HG02885 (cell line): ENCODE results near the gene TXNDC17.
"Not testable (repeated sequence)": the region's sequence is repeated elsewhere in the genome, so short reads cannot be mapped to it uniquely, and the experiment has no call there.

ENCODE experiments used
- ATAC-seq: cut with Tn5 transposase; IDR thresholded peaks from one replicate; pipeline ENCODE4 v1.9.1; 2021; ENCODE audit warnings: mild to moderate bottlenecking; ENCODE audit not compliant: unreplicated experiment, poor library complexity

Gene TXNDC17

DNA sequence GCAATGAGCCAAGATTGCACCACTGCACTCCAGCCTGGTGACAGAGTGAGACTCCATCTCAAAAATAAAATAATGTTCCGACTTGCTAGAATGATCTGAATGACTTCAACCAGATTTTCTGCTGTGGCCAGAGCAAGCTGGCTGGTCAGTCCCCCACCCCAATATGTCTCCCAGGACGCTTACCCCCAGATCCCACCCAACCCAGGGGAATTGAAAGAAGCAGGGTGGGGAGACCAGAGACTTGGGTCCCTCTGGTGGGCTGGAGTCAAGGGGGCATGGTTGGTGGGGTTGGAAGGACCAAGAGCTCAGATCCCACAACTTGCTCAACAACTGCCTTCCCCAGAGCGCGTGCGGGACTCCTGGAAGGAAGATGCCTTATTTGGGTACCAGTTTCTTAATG, 17.6 kb downstream of the TXNDC17 start:
- not testable (repeated sequence) for ATAC-seq

DNA sequence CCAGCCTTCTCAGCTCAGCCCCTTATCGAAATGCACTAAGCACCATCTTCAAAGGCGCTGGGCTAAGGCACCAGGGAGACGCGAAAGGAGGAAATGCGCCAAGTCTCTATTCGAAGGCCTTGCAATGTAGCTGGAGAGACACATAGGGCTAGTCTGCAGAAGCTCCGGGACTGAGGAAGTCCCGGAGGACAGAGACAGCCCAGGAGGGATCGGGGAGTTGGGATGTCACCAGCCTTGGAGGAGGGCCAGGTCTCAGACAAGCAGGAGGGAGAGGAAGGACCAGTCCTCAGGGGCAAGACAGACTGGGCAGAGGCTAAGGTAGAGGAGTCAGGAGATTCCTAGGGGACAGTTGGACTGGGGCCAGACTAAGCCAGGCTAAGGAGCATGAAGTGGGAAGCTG, 19.2 kb downstream of the TXNDC17 start:
- ATAC-seq: no peak

DNA sequence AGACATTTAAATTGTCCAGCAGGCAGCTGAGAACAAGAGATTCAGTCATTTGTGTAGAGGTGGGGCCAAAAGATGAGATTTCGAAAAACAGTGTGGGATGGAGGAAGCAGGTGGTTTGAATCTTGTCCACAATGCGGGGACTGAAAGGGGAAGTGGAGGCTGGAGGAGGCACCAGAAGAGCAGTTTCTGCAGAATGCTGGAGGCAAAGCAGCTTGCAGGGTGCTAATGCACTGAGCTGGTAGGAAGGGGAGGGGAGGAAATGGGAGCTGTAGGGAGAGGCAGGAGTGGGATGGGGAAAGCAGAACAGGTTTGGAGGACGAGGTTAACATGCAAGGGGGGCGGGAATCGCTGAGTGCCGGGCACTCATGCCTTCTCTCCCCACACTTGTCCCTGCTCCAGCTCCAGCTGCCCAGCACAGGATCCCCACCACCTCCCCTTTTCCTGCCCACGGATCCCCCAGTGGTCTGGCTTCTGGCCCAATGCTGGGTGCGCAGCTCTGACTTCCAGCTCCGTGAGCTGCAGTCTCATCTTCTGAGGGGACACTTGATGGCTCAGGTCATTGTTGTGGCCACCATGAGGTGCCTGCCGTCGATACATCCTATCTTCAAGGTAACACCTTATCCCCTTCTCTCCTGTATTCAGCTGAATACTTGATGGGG, 20.1 kb downstream of the TXNDC17 start:
- peak; percentile 80 for ATAC-seq

DNA sequence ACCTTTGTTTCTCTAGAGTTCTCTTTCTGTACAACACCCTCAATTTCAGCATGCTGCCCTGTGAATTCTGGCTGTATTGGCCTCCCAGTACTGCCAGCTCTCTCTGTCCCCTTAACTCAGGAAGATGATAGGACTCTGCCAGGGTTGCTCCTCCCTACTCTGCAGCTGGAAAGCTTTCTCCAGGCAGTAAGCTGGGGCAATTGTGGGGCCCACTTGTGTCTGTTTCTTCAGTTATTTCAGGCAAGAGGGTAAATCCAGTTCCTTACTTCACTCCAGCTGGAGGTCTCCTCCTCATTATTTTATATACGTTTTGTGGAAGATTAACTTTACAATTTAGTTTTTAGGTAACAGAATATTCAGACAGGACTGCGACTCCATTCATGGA, 20.6 kb downstream of the TXNDC17 start:
- ATAC-seq: no peak

DNA sequence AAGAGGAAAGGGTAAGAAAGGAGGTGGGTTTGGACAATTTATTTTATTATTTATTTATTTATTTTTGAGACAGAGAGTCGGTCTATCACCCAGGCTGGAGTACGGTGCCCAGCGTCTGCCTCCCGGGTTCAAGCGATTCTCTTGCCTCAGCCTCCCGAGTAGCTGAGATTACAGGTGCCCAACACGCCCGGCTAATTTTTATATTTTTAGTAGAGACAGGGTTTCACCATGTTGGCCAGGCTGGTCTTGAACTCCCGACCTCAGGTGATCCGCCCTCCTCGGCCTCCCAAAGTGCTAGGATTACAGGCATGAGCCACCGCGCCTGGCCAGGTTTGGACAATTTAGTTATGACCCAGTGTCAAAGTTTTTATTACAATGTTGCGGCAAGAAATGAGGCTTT, 22.3 kb downstream of the TXNDC17 start:
- not testable (repeated sequence) for ATAC-seq

DNA sequence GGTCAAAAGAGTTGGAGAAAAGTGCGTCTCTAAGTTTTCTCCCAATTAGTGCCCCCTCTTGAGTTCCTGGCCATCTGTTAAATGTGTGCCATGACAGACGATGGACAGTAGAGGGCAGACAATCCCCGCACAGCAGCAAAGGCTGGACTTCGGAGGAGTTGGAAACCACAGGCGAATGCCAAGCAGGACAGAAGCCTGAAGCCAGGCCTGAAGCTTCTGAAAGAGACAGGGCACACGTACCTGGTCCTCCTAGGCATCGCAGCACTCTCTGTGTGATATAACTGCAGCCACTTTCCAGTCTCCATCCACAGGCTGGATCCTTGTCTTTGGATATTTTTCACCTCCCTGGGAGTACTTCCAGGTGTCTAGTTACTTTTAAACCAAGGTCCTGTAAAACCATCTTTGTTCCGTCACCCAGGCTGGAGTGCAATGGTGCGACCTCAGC, 25.2 kb downstream of the TXNDC17 start:
- no peak for ATAC-seq

DNA sequence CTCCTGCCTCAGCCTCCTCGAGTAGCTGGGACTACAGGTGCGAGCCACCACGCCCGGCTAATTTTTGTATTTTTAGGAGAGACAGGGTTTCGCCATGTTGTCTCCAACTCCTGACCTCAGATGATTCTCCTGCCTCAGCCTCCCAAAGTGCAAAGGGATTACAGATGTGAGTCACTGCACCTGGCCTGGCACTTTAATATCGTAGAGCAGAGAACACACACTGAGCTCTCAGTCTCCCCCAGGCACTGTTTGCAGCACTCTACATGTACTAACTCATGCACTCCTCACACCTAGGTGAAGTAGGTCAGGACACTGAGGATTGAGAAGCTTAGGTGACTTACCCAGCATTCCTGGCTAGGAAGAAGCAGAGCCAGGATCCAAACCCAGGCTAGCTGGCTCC, 25.7 kb downstream of the TXNDC17 start:
- ATAC-seq: no peak

DNA sequence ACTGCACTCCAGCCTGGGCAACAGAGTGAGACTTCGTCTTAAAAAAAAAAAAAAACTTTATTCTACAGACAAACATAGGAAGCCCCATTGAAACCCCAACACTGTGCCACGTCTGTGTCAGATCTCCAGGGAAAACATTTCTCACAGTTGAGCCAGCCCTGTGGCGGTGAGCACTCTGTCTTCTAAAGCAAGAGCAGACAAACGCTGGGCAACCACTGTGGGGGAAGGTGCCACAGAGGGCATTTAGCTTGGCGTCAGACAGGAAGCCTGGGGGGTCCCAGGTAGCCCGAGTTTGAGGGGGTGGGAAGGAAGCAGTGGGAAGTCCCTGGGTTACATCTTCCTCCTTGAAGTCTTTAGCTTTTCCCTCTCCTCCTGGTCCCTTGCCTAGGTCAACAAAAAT, 26.7 kb downstream of the TXNDC17 start:
- ATAC-seq: no peak

DNA sequence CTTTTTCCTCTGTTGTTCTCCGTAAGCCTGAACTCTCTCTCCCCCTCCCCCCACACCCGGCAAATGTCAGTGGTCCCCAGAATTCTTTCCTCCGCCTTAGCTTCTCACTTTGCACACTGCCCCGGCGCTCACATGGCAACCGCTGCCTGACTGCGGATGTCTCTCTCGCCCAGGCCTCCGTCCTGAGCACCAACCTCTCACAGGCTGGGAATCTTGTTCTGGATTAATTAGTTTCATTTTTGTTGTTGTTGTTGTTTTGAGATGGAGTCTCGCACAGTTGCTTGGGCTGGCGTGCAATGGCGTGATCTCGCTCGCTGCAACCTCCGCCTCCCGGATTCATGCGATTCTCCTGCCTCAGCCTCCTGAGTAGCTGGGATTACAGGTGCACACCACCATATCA, 27.4 kb downstream of the TXNDC17 start:
- ATAC-seq: no peak

DNA sequence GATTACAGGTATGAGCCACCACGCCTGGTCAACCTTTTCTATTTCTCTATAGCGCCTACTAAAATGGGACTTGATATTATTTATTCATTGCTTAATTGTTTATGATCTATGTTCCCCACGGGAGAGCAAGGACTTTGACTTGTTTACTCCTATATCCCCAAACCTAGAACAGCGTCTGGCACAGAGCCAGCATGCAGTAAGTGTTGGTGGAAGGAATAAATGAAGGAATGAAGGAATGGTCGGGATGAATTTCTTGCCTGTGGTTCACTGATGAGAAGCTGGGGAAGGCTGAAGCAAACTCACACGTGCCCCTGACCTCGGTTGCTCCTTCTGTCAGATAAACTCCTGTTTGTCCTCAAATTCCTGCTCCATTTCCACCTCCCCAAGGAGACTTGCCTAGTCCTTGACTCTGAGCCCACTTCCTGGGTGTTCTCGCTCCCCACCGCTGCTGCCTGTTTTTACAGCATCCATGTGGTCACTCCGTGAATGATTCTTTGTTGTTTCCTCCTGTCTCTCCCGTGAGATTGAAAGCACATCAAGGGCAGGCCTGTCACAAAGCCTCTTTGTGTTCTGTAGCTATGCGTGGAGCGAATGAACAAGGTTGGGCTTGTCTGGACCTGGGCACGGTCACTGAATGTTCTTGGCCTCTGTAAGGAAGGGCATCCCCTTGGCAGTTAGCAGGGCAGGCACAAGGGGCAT, 28.0 kb downstream of the TXNDC17 start:
- ATAC-seq: no peak

DNA sequence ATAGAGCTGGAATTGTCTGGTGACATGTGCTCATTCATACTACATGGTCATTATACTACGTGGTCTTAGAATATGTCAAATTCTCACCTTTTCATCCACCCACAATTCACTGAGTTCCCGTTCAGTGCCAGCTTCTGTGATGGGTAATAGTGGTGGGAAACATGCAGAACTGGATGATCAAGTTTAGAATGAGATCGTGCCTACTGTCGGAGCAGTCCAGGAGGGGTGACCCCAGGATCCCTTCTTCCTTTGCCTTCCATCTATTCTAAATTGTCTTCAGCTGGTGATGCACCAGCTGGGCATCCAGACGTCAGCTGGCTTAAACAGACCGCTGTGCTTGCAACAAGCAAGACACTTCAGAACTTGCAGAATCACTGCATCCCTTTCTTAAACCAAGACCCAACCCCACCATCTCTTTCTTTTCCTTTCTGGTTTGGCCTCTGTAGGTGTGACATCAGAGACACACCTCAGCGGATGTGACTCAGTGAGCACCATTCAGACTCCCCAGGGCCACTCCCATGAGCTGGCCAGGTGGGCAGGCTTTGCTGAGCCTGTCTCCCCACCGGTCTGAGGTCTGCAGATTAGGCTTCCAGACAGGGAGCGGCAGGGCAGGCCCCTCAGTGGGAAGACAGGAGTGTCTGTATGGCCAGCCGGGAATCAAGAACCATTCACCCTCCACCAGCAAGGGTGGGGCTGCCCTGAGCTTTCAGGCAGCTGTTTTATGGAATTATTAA, 28.8 kb downstream of the TXNDC17 start:
- no peak for ATAC-seq

DNA sequence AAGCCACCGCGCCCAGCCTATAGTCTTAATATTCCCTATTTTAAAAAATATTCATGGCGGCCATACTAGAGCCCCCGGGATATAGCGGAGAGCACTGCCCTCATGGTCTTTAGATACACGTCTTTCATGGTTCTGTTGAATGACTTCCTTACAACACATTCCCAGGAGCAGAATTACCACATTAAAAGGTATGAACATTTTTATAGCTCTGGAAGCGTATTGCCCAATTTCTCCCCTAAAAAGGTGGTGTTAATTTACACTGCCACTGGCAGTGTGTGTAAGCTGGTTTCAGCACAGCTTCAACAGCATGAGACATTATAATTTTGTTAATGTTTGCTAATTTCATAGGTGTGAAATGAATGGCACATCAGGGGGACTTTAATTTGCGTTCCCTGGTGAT, 29.7 kb downstream of the TXNDC17 start:
- no peak for ATAC-seq

DNA sequence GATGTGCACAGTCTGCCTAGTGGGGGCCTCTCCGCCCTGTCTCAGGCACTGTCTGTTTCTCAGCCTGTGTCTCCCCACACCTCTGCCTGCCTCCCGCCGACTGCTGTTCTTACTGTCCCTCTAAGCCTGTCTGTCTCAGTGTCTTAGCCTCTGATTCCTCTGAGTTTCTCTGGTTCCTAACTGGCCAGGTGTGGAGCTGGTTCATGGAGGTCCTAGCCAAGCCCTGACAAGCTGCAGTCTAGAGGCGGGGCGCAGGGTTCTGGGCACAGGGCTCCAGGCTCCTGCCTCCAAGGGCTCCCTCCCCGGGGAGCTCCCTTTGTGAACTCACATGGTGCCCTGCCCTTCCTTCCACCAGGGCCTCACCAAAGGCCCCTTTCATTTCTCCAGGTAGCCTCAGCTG, 30.1 kb downstream of the TXNDC17 start:
- no peak for ATAC-seq

DNA sequence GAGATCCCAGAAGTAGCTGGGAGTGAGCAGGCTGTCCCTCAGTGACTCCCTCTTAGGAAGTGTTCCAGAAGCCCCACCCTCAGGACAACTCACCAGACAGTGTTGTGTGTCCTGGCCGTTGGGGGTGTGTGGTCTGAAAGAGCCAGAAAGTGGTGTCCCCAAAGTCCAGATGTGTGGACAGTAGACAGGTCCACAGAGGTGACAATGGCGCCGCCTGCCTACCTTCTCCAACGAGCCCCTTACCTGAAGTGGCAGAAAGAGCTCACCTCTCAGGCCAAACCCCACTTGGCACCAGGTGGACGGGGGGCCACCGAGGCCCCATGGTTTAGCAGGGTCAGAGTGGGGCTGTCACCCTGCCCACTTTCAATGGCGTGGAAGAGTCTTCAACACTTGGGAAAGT, 30.6 kb downstream of the TXNDC17 start:
- ATAC-seq: no peak

DNA sequence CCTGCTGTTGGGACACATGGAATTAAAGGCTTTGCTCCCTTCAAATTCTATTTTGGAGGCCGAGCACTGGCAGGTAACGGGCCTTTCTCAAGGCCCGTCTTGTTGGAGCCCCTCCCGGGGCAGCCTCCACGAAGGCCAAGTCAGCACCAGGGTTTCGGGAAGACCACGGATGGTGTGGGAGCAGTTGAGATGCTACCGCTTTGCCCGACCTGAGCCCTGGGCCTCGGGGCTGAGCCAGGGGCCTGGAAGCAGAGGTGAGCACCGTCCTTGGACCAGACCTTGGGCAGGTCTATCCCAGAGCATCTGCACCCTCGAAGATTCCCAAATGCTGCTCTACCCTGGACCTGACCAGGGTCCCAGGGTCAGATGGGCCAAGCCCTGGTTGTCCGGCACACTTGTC, 33.7 kb downstream of the TXNDC17 start:
- ATAC-seq: no peak

DNA sequence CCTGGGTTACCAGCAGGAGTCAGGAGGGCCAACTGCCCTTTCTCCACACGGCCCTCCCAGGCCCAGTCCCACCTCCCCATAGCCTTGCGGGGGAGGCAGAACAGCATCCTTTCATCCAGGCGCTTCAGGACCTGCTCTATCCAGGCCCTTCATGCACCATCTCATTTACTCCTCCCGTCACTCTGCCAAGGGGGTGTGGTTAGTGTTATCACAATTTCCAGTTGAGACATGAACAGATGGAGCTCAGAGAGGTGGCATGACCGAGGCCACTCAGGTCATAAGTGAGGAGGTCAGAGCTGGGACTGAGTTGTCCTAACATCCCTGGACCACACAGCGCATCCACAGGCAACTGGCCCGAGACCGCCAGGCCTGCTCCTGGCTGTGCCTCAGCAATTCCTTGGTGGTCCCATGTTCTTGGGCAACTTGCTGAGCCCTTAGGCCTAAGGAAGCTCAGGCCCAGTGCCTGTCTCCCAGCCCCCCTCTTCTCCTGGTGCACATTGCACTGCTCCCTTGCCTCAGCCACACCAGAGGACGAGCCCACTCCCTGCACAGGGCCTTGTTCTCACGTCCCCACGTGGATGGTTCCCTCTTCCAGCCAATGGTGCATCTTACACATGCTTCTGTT, 34.5 kb downstream of the TXNDC17 start:
- ATAC-seq: no peak

DNA sequence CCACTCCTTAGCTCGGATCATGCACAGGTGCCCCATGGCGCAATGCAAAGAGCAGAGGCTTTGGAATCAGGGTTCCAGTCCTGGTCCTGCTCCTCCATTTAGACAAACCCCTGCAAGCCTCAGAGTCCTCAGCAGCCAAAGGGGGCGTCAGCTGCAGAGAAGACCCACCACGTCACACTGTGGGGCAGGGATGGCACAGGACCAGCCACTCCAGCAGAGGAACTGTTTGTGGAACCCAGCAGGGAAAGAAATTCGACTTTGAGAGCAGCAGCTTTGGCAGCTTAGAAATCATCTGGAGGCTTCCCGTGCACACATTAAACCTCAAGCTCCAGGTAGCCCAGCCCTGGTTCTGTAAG, 35.9 kb downstream of the TXNDC17 start:
- no peak for ATAC-seq

DNA sequence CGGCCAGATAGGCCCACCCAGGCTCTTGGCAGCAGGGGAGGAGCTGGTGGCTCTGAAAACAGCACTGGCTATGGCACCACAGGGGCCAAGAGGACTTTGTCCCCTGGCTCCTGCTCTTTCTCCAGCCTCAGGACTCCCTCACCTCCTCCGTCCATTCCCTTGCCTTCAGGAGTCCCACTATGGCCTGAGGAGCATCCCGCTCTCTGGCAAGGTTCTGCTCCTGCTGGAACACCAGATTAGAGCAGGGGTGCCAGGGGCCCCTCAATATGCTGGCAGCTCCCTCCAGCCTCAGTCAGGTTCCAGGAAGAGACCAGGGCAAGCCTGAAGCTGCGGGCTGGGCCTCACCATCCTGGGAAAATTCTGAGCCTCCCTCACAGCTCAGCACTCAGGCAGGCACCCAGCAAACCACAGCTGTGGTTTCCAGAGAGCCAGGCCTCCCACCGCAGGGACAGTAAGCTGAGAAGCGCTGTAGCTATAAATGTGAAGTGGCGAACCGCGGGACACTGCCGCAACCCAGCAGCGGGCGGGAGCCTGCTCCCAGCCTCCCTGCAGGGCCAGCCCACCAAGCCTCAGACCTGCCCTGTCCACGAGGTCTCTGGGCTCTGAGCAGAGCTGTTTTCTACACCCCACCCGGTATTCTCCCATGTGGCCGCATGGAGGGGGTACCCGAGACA, 36.4 kb downstream of the TXNDC17 start:
- no peak for ATAC-seq

DNA sequence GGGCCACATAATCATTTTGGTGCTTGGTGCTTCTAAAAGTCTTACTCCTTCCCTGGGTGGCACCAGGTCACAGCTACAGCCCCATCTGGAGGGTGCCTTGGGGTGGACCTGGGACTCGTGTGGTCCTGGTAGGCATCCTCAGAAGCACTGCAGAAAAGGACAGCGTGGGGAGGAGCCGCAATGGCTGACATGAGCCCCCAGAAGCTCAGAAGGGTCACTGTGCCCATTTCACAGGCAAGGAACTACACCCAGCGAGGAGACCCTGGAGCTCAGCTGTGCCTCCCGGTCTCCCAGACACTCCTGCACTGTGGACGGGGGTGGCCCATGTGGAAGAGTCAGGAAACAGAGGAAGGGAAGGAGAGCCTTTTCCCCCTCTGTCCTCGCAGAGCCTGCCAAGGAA, 37.1 kb downstream of the TXNDC17 start:
- ATAC-seq: no peak

DNA sequence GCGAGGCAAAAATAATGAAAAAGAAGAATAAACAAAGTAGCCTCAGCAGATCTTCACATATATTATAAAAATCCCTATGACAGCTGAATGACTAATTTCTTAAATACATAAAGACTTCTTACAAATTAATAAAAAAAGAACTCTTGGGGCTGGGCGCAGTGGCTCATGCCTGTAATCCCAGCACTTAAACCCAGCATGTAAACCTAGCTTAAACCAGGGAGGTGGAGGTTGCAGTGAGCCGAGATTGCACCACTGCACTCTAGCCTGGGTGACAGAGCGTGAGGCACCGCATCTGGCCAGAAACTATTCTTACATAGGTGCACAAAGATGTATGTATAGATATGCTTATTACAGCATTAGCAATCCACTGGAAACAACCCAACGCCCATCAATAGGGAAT, 38.4 kb downstream of the TXNDC17 start:
- ATAC-seq: no peak

DNA sequence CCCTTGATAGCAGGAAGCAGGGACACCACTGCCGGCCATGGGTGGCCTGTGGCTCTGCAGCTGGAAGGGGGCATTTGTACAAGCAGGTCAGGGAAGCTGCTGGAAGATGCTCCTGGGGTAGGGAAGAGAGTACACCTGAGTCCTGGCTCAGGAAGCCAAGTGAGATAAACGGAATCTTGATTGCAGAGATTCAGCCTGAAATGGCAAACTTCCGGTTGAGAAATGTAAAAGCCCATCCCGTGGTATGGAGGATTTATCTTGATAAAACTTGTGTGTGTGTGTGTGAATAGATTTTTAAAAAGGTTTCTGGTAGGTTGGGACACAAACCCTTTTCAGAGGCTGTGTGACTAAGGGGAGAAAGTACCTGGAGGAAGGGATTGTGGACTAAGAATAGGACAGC, 40.3 kb downstream of the TXNDC17 start:
- ATAC-seq: no peak
